T-helper 22 cell (primary cell): ENCODE data around the gene TPCN2.

Experiments
- DNase-seq: peaks from one replicate; pipeline ENCODE4 v3.0.0-alpha.2; 2020; ENCODE audit warnings: low read depth

The TPCN2 gene

DNA sequence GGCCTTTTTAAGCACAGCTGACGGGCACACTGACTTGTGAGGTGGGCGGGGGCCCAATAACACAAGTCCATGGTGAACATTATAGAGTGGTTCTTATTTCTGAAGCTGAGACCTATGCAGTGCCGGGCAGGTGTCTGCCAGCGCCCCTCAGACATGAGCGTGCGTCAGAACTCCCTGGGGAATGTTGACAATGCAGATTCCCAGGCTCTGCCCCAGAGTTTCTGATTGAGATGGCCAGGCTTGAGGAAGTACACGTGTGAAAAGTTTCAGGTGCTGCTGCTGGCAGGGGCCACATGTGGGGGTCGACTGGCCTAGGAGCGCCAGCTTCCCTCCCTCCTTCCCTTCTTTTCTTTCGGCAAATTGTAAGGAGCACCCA is 46.2 kb downstream of the TPCN2 start:
- no peak for DNase-seq

- no peak for DNase-seq
These were observed 46.6 kb downstream of the TPCN2 start for GRCh38 chr11:69095300-69095699.

DNA sequence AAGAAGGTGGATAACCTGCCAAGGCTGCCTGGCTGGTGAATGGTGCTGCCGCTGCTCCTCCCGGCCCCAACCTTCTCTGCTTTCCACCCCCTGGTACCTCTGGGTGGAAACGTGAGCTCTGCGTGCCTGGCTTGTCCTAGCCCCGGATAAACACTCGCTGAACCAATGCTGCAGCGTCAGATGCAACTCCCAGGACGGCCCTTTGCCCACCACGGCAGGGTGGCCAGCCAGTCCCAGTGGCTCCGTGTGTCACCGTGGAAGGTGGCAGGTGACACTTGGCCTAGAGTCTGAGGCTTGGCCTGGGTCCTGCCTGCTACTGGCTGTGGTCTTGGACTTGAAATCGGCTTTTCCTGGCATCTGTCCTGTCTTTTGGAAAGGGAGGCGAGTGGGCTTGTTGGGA is 47.7 kb downstream of the TPCN2 start:
- DNase-seq = no peak

DNA sequence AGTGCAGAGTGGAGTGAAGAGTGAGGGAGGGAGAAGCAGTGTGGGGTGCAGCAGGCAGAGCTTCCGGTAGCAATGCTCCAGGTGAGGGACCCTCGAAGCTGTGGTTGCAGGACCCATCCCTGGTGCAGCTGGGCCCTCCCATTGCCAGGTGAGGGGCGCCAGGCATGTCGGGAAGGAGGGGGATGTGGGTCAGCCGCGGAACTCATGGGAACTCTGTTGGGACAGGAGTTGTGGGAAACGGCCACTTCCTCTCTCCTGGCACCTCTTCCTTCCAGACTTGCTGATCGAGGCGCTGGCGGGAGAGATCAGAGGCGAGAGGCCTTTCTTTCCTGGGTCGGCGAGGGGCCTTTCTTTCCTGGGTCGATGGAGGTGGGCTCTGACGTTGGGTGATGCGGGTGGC is 48.5 kb downstream of the TPCN2 start:
- no peak for DNase-seq

GRCh38 chr11:69099180-69099579 is 50.4 kb downstream of the TPCN2 start:
- no peak for DNase-seq

DNA sequence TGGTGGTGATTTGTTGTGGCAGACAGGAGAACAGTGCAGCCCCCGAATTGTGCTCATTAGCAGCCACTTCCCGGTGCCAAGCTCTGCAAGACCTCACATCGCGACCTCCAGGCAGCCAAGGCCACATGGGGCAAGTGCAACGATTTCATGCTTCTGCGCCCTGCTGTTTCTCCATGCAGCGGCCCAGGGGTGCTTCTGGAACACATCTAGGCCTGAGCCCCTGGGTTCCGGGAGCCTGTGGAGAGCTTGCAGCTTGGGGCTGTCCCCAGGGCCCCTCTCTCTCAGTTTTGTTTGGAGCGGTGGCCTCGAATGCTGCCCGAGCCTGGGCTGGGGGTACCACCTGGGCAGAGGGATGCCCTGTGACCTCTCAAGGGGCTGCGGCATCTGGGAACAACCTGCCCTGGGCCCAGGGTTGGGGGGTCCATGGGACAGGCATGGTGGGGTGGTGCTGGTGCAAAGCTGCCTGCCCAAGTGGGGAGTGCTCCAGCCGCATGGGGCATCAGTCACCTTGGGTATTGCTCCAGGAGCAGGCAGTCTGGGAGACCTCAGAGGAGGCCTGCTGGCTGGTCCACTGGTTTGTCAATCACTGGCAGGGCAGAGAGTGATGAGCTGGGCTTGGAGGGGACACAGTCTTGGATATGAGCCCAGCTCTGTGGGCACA is 51.9 kb downstream of the TPCN2 start:
- no peak for DNase-seq

DNA sequence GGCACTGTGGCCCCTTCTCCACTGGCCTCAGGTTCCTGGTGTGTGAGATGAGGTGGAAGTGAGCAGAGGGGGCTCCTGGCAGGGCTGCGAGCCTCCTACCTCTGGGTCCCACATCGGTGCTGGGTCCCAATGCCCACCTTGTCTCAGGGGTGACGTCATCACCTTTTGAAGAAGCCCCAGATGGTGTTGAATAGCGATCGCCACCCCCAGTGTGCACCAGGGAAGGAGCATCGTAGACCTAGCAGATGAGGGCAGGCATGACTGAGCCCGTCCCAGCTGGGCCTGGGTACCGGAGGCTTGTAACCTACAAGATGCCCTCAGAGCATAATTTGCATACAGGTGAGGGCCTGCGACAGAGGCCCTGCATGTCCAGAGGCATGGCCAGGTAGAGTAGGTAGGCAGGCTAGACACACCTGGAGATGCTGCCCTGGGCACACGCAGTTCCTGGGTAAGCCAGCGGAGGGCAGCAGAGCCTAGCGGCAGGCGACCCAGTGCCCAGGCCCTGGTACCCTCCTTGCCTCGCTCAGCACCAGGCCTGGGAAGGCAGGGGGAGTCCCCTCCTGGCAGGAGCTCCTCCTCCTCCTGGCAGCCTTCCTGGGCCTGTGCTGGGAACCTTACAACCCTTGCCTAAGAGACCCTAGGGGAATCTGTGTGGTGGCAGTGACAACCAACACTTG is 52.5 kb downstream of the TPCN2 start:
- DNase-seq = peak; percentile 41

DNA sequence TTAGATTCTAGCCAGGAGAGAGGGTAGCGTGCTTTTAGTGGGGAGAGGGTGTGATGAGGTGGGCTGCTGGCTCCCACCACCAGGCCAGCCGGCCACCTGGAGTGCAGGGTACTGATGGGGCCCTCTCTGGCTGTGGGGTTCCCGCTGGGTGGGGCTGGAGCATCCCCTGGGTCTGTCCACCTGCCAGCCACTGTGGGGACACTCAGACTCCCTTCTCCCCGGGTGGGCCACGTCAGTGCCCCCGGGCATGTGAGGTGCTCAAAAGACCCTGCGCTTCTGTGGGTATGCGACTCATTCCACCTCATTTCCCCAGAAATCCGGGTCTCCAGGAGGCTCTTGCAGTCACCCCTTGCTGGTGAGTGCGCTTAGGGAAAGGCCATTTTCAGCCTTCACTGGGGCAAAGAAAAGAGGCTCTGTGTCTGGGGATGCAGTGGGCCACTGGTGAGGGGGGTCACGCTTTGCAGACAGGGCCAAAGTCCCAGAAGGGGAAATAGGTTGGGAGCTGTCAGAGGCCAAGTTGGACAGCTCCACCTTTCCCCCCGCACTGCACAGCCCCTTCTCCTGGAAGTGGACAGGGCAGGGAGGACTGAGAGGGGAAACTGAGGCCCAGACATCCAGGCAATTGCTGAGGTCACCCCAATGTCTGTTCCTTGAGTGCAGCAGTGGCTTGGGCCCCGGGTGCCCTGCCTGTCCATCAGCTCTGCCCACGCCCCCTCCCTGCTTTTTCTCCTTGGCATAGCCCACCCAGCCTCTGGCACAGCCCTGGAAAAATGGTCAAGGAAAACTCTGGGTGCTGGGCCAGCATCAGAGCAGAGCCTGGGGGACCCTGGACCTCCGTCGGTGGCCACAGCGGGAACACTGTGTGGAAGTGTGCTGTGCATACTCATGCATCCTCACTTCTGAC is 53.3 kb downstream of the TPCN2 start:
- DNase-seq = no peak

DNA sequence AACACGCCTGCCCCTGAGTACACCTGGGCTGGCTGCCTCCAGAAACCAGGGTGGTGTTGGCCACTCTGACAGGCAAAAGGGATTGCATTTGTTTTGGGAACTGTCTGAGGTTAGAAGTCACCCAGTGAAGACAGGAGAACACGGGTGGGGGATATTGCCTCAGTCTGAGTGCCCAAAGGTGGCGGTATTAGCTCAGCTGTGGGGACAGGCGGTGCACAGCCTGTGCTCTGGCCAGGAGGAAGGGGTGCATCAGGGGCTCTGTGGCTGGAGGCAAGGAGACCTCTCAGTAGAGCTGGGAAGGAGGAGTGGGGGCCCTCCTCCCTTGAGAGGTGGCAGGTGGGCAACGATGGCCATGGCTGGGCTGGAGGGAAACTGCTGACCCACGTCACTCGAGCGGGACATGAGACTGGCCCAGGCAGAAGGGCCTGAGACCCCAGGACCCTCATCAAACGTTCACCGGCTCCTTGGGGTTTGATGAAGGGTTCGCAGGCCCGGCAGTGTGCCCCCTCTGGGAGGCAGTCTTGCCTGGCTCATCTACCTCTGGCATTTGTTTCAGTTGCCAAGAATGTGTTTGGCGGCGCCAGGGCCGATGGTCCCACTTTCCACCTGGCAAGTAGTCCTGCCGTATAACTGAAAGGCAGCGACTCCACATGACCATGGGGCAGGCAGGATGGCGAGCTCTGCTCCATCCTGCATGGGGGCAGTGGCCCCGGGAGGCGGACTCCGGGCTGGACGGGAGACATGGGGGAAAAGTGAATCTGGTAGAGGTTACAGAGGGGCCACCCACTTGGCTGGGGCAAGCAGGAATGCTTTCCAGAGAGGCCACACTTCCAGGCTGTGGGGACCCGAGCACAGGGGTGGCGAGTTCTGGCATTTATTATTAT is 54.2 kb downstream of the TPCN2 start:
- no peak for DNase-seq

DNA sequence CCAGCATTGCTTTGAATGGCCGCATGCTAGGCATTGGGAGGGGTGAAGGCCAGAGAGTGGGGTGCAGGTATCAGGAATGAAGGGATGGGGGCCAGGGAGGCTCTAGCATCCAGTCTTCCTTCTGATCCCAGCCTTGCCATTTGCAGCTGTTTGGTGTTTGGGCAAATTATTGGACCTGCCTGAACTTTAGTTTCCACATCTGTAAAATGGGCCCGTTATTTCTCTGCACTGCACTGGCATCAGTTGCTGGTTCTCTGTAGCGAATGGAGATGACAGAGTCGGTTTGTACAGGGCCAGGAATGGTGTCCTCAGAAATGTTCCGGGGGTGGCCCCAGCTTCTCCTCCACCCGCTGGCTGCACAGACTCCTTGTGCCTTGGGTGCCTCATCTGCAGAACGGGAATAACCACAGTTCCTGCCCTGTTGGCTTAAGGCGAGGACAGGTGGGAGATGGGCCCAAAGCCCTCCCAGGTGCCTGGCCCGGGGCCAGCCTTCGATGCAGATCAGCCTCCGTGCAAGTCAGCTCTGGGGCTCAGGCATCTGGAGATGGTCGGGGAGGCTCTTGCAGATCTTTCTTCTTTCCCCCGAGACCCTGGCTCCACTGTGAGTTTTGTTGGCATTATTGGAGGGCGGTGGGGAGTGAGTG is 55.6 kb downstream of the TPCN2 start:
- no peak for DNase-seq

DNA sequence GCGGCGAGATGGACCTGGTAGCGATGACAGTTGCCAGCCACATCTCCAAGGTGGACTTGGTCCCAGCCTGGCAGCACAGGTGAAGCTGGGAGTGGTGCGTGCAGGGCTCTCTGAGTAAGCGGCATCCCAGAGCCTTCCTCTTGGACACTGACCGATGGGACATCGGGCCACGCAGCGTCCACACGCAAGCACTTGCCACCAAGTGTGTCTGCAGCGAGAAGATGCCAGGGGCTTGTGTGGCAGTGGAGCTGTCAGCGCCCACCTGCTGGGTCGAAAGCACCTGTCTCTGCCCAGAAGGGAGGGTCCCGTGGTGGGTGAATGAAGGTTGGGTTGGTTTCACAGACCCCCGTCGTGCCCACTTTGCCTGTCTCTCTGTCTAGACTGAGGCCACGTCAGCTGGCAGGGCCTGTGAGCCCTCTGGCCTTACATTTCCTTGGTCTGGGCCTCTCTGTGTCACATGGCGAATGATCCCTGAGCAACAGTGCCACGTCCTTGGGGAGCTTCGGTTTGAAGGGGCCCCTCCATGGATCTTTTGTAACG is 56.2 kb downstream of the TPCN2 start:
- no peak for DNase-seq

GRCh38 chr11:69105461-69106030 is 56.8 kb downstream of the TPCN2 start:
- no peak for DNase-seq

GRCh38 chr11:69106031-69106811 is 57.5 kb downstream of the TPCN2 start:
- DNase-seq = no peak

DNA sequence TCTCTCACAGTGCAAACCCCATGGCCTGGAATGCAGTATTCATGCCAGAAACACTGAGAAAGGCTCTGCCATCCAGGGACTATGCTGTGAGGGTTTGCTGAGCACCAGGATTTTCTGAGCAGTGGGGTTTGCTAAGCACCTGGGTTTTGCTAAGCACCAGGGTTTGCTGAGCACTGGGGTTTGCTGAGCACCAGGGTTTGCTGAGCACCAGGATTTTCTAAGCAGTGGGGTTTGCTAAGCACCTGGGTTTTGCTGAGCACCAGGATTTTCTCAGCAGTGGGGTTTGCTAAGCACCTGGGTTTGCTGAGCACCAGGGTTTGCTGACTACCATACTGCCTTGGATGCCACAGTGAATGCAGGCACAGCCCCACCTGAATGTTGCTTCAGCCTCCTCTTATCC is 58.7 kb downstream of the TPCN2 start:
- DNase-seq = no peak

GRCh38 chr11:69108030-69108429 is 59.3 kb downstream of the TPCN2 start:
- no peak for DNase-seq

DNA sequence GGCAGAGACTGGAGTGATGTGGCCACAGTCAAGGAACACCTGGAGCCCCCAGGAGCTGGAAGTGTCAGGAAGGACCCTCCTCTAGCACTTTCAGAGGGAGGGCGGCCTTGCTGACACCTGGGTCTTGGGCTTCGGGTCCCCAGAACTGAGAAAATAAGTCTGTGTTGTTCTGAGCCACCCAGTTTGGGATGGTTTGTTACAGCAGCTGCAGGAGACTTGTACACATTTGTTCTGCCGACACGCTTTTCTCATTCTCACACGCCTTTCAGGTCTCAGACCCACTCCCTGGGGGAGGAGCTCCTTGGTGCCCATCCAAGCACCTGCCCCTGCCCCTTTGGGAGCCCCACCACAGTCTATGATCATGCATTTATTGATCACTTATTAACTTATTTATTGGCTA is 59.8 kb downstream of the TPCN2 start:
- no peak for DNase-seq

DNA sequence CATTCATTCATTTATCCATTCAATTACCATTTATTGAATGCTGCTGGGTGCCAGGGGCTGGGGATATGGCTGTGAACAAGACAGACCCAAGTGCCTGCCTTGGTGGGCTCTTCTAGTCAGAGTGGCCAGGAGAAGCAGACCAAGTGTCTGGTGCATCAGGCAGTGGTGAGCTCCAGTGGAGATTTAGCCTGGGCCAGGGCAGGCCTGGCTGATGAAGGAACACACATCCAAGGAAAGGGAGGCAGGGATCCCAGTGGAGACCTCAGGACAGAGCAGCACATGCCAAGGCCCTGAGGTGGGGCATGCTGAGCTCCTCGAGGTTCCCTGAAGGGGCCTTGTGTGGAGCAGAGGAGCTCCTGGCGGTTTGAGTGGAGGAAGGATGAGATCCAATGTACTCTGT is 60.4 kb downstream of the TPCN2 start:
- DNase-seq = no peak

- no peak for DNase-seq
These were observed 61.7 kb downstream of the TPCN2 start for GRCh38 chr11:69110451-69110850.

- no peak for DNase-seq
These were observed 63.2 kb downstream of the TPCN2 start for GRCh38 chr11:69111624-69112542.
